ENCODE measurements around the gene CDH23. TPM values are rescaled to one million over a fixed set of nuclear protein-coding genes. Genes with fewer than 3 reads are reported as not detected.

The CDH23 gene
- total and polyA plus RNA-seq, 2 of the 8 experiments (the other 6 are each of a cell fraction or from before 2014, with no cell fraction given) = 1.9 to 4.9 TPM

DNA sequence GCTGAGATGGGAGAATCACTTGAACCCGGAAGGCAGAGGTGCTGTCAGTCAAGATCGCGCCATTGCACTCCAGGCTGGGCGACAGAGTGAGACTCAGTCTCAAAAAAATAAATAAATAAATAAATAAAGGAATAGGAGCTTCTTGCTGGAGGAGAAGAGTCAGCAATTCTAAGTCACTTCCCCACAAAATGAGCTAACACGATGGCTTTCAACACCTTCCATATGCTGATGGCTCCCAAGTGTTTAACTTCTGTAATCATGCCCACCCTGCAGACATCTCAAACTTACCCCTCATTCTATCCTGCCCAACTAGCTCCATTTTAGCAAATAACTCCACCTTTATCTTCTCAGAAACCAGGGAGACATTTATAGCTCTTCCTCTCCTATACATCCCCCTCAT is 433.2 kb downstream of the CDH23 start (continued):
- TF ChIP-seq, protein P1, sequence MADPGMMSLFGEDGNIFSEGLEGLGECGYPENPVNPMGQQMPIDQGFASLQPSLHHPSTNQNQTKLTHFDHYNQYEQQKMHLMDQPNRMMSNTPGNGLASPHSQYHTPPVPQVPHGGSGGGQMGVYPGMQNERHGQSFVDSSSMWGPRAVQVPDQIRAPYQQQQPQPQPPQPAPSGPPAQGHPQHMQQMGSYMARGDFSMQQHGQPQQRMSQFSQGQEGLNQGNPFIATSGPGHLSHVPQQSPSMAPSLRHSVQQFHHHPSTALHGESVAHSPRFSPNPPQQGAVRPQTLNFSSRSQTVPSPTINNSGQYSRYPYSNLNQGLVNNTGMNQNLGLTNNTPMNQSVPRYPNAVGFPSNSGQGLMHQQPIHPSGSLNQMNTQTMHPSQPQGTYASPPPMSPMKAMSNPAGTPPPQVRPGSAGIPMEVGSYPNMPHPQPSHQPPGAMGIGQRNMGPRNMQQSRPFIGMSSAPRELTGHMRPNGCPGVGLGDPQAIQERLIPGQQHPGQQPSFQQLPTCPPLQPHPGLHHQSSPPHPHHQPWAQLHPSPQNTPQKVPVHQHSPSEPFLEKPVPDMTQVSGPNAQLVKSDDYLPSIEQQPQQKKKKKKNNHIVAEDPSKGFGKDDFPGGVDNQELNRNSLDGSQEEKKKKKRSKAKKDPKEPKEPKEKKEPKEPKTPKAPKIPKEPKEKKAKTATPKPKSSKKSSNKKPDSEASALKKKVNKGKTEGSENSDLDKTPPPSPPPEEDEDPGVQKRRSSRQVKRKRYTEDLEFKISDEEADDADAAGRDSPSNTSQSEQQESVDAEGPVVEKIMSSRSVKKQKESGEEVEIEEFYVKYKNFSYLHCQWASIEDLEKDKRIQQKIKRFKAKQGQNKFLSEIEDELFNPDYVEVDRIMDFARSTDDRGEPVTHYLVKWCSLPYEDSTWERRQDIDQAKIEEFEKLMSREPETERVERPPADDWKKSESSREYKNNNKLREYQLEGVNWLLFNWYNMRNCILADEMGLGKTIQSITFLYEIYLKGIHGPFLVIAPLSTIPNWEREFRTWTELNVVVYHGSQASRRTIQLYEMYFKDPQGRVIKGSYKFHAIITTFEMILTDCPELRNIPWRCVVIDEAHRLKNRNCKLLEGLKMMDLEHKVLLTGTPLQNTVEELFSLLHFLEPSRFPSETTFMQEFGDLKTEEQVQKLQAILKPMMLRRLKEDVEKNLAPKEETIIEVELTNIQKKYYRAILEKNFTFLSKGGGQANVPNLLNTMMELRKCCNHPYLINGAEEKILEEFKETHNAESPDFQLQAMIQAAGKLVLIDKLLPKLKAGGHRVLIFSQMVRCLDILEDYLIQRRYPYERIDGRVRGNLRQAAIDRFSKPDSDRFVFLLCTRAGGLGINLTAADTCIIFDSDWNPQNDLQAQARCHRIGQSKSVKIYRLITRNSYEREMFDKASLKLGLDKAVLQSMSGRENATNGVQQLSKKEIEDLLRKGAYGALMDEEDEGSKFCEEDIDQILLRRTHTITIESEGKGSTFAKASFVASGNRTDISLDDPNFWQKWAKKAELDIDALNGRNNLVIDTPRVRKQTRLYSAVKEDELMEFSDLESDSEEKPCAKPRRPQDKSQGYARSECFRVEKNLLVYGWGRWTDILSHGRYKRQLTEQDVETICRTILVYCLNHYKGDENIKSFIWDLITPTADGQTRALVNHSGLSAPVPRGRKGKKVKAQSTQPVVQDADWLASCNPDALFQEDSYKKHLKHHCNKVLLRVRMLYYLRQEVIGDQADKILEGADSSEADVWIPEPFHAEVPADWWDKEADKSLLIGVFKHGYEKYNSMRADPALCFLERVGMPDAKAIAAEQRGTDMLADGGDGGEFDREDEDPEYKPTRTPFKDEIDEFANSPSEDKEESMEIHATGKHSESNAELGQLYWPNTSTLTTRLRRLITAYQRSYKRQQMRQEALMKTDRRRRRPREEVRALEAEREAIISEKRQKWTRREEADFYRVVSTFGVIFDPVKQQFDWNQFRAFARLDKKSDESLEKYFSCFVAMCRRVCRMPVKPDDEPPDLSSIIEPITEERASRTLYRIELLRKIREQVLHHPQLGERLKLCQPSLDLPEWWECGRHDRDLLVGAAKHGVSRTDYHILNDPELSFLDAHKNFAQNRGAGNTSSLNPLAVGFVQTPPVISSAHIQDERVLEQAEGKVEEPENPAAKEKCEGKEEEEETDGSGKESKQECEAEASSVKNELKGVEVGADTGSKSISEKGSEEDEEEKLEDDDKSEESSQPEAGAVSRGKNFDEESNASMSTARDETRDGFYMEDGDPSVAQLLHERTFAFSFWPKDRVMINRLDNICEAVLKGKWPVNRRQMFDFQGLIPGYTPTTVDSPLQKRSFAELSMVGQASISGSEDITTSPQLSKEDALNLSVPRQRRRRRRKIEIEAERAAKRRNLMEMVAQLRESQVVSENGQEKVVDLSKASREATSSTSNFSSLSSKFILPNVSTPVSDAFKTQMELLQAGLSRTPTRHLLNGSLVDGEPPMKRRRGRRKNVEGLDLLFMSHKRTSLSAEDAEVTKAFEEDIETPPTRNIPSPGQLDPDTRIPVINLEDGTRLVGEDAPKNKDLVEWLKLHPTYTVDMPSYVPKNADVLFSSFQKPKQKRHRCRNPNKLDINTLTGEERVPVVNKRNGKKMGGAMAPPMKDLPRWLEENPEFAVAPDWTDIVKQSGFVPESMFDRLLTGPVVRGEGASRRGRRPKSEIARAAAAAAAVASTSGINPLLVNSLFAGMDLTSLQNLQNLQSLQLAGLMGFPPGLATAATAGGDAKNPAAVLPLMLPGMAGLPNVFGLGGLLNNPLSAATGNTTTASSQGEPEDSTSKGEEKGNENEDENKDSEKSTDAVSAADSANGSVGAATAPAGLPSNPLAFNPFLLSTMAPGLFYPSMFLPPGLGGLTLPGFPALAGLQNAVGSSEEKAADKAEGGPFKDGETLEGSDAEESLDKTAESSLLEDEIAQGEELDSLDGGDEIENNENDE (IDR thresholded peaks at IDR 0.05; ENCODE audit: insufficient replicate concordance, low read length) = no peak
- TF ChIP-seq TCF12 (IDR thresholded peaks at IDR 0.05; ENCODE audit: low read depth, low read length) (no peak), SIX5 (IDR thresholded peaks at IDR 0.05; ENCODE audit: low read depth, low read length) (no peak), SRF (IDR thresholded peaks at IDR 0.05; ENCODE audit: low read depth, low read length) (no peak), EGR1 (IDR thresholded peaks at IDR 0.05; ENCODE audit: borderline replicate concordance, low read depth, low read length) (no peak)
